GM11168 (cell line): ENCODE data around the gene C1D.
"Not testable (repeated sequence)": the region's sequence is repeated elsewhere in the genome, so short reads cannot be mapped to it uniquely, and the experiment has no call there.

Experiments used
- in situ Hi-C: fragments of 300-500 bp; cut with MboI; formaldehyde crosslinking; loops from one replicate; pipeline ENCODE4 v1.12.0; 2022; ENCODE audit warnings: low sequenced_read_pairs; ENCODE audit not compliant: unreplicated experiment

C1D gene

GRCh38 chr2:68062680-68063387 is at the start of gene C1D:
Gene C1D (minus strand): TSS chr2:68063004. CDS start chr2:68047310, 15,694 bp downstream.
- in situ Hi-C loops: no loop called here

- in situ Hi-C loops: no loop called here
These were observed 47.3 kb upstream of the C1D start for GRCh38 chr2:68110102-68110501.

- in situ Hi-C loops: no loop called here
These were observed 45.3 kb upstream of the C1D start for GRCh38 chr2:68108120-68108519.

GRCh38 chr2:68107475-68107874 is 44.7 kb upstream of the C1D start:
- in situ Hi-C loops: no loop called here

GRCh38 chr2:68104111-68104835 is 41.5 kb upstream of the C1D start:
- in situ Hi-C loops: no loop called here

- in situ Hi-C loops: no loop called here
These were observed 40.9 kb upstream of the C1D start for GRCh38 chr2:68103709-68104055.

GRCh38 chr2:68103030-68103708 is 40.4 kb upstream of the C1D start:
- in situ Hi-C loops: no loop called here

GRCh38 chr2:68100189-68100588 is 37.4 kb upstream of the C1D start:
- in situ Hi-C loops: no loop called here

- in situ Hi-C loops: no loop called here
These were observed 36.5 kb upstream of the C1D start for GRCh38 chr2:68099260-68099659.

GRCh38 chr2:68098291-68098797 is 35.5 kb upstream of the C1D start:
- in situ Hi-C loops: no loop called here

GRCh38 chr2:68094111-68094510 is 31.3 kb upstream of the C1D start:
- in situ Hi-C loops: no loop called here

- in situ Hi-C loops: no loop called here
These were observed 30.8 kb upstream of the C1D start for GRCh38 chr2:68093634-68094033.

- in situ Hi-C loops: no loop called here
These were observed 28.7 kb upstream of the C1D start for GRCh38 chr2:68091439-68092034.

- in situ Hi-C loops: no loop called here
These were observed 27.2 kb upstream of the C1D start for GRCh38 chr2:68089961-68090360.

GRCh38 chr2:68088940-68089339 is 26.1 kb upstream of the C1D start:
- in situ Hi-C loops: no loop called here

GRCh38 chr2:68086166-68086565 is 23.4 kb upstream of the C1D start:
- in situ Hi-C loops: no loop called here

GRCh38 chr2:68083346-68083745 is 20.5 kb upstream of the C1D start:
- in situ Hi-C loops: no loop called here

GRCh38 chr2:68074050-68074449 is 11.2 kb upstream of the C1D start:
- in situ Hi-C loops: no loop called here

GRCh38 chr2:68063797-68064646 is 1.2 kb upstream of the C1D start:
- in situ Hi-C loops: not testable (repeated sequence)

GRCh38 chr2:68060652-68061051 is 2.2 kb downstream of the C1D start:
- in situ Hi-C loops: no loop called here
